Glutamatergic neuron (in vitro differentiated cells): ENCODE measurements around the gene LIN28B. TPM values are rescaled to one million over a fixed set of nuclear protein-coding genes. Genes with fewer than 3 reads are reported as not detected.

ENCODE experiments used
- DNase-seq: peaks from one replicate; pipeline ENCODE4 v3.0.0; 2022
- H3K27ac Mint-ChIP-seq: one replicate; pipeline ENCODE4 v1.8.0; 2020; ENCODE audit warnings: mild to moderate bottlenecking, mixed read lengths, inconsistent platforms; ENCODE audit not compliant: unreplicated experiment
- H3K27me3 Mint-ChIP-seq: one replicate; pipeline ENCODE4 v1.8.0; 2020; ENCODE audit warnings: mild to moderate bottlenecking, moderate library complexity, mixed read lengths, inconsistent platforms; ENCODE audit not compliant: unreplicated experiment
- H3K36me3 Mint-ChIP-seq: one replicate; pipeline ENCODE4 v1.8.0; 2020; ENCODE audit warnings: mild to moderate bottlenecking, mixed read lengths, inconsistent platforms; ENCODE audit not compliant: unreplicated experiment
- H3K4me1 Mint-ChIP-seq: one replicate; pipeline ENCODE4 v1.8.0; 2020; ENCODE audit warnings: mild to moderate bottlenecking, low read depth, mixed read lengths, inconsistent platforms; ENCODE audit not compliant: unreplicated experiment
- H3K4me3 Mint-ChIP-seq: one replicate; pipeline ENCODE4 v1.8.0; 2020; ENCODE audit warnings: mild to moderate bottlenecking, mixed read lengths, inconsistent platforms; ENCODE audit not compliant: unreplicated experiment
- H3K9me3 Mint-ChIP-seq: one replicate; pipeline ENCODE4 v1.8.0; 2020; ENCODE audit warnings: mild to moderate bottlenecking, moderate library complexity, mixed read lengths, inconsistent platforms; ENCODE audit not compliant: unreplicated experiment
- CTCF ChIP-seq: fragments of 200-600 bp; sonication (generic); IDR thresholded peaks from one replicate; pipeline ENCODE4 v1.5.0; 2021; ENCODE audit not compliant: partially characterized antibody, unreplicated experiment
- total RNA-seq: library from RNA; stranded (reverse); fragmentation: NEBNext Ultra II Directional; extraction: Animal tissue kit (Norgen Biotek cat#: 25700); gene quantifications from one replicate; pipeline ENCODE4 v1.2.1, GENCODE V29; 2021; ENCODE audit not compliant: unreplicated experiment

Gene LIN28B
- total RNA-seq, 1 donor from 2014 or later: 105 TPM

GRCh38 chr6:105028898-105029297 lies 72.0 kb downstream of the LIN28B start:
- H3K27ac Mint-ChIP-seq: no peak overlapping the region
- no peaks in the 10 kb centered on the region for H3K9me3 Mint-ChIP-seq
- H3K4me1 Mint-ChIP-seq: peaks cover 2% of the 10 kb centered on the region
- no peak for TF ChIP-seq CTCF
- no peak overlapping the region for H3K4me3 Mint-ChIP-seq
- DNase-seq: no peak
- peaks cover 4% of the 10 kb centered on the region for H3K36me3 Mint-ChIP-seq
- H3K27me3 Mint-ChIP-seq: peaks cover 2% of the 10 kb centered on the region

DNA sequence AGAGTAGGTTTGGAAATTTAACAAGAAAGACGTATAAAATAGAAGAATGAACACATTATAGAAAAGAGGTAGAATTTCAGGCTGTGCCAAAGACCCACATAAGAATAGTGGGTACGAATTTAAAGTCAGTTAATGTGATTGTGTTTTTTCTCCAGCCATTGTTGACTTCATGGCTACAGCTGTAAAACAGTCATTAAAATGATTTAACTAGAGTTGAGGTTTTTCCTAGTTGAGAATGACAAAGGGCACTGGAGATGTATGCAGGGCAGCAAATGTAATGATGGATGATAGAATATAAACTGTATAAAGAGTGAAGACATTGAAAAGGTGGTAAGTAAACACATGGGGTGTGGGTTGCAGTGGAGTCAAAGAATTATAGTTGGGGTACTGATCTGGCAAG lies 72.7 kb downstream of the LIN28B start:
- H3K9me3 Mint-ChIP-seq: no peaks in the 10 kb centered on the region
- TF ChIP-seq CTCF: no peak
- peaks cover 4% of the 10 kb centered on the region for H3K36me3 Mint-ChIP-seq
- H3K27me3 Mint-ChIP-seq: peaks cover 2% of the 10 kb centered on the region
- no peak overlapping the region for H3K4me3 Mint-ChIP-seq
- peaks cover 8% of the 10 kb centered on the region for H3K4me1 Mint-ChIP-seq
- no peak for DNase-seq
- H3K27ac Mint-ChIP-seq: no peak overlapping the region

DNA sequence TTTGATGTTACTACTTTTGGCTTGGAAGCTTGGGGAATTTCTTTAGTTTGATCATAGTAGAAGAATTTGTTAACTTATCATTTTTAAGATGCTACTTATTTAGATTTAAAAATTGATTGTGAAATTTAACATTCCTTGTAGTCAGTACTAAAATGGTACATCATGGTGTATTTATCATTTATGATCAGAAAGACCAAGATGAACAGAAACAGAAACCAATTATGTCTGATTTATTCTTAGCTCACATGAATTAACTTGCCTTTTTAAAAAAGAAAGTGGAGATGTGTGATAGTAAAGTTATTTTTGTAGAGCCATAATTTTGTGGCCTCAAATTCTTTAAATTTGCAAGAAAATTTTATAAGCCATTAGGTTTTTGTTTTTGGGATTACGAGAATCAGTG lies 77.6 kb downstream of the LIN28B start:
- H3K4me3 Mint-ChIP-seq: no peak overlapping the region
- no peak for TF ChIP-seq CTCF
- peaks cover 16% of the 10 kb centered on the region for H3K9me3 Mint-ChIP-seq
- peaks cover 36% of the 10 kb centered on the region for H3K4me1 Mint-ChIP-seq
- H3K36me3 Mint-ChIP-seq: peaks cover 4% of the 10 kb centered on the region
- DNase-seq: no peak
- peak overlapping the region; percentile 59 for H3K27ac Mint-ChIP-seq
- peaks cover 17% of the 10 kb centered on the region for H3K27me3 Mint-ChIP-seq

DNA sequence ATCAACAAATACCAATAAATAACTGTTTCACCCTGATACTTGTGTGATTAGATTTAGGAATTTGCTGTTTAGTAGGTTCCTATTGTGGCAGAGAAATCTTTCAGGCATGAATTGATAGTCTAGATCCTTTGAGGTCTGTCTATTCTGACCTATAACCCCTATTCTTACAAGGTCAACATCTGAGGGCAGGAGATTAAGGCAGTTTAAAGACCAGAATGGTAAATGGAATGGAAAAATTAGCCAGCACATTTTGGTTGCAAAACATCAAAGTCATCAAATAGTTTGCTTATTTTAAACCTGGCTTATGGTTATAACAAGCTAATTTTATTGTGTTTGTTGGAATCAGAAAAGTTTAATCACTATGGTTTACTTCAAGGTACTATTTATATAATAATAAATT lies 78.4 kb downstream of the LIN28B start:
- Mint-ChIP-seq H3K9me3 (peaks cover 16% of the 10 kb centered on the region), H3K4me3 (peak overlapping the region; percentile 55), H3K27ac (peak overlapping the region; percentile 75), H3K4me1 (peaks cover 40% of the 10 kb centered on the region), H3K27me3 (peaks cover 17% of the 10 kb centered on the region), H3K36me3 (peaks cover 4% of the 10 kb centered on the region)
- DNase-seq: no peak
- TF ChIP-seq CTCF: no peak

- peaks cover 40% of the 10 kb centered on the region for H3K4me1 Mint-ChIP-seq
- DNase-seq: no peak
- H3K27me3 Mint-ChIP-seq: peaks cover 17% of the 10 kb centered on the region
- H3K9me3 Mint-ChIP-seq: peaks cover 16% of the 10 kb centered on the region
- peak overlapping the region; percentile 67 for H3K4me3 Mint-ChIP-seq
- peak overlapping the region; percentile 98 for H3K27ac Mint-ChIP-seq
- no peak for TF ChIP-seq CTCF
- peaks cover 4% of the 10 kb centered on the region for H3K36me3 Mint-ChIP-seq
Measured at GRCh38 chr6:105036351-105036750, 79.4 kb downstream of the LIN28B start.
